C4-2B (cell line): ENCODE results near the gene MAD2L1BP.
"Not testable (repeated sequence)": the region's sequence is repeated elsewhere in the genome, so short reads cannot be mapped to it uniquely, and the experiment has no call there.

Source experiments
- H3K27ac ChIP-seq: fragments of 450-650 bp; 2 replicates; pipeline ENCODE4 v1.5.1; 2017
- CTCF ChIP-seq: fragments of 450-650 bp; conservative IDR thresholded peaks from 2 replicates; pipeline ENCODE4 v1.5.1; 2017; ENCODE audit warnings: mild to moderate bottlenecking
- ZFX ChIP-seq: fragments of 450-650 bp; IDR thresholded peaks from 2 replicates; pipeline ENCODE4 v1.6.1; 2017

Gene MAD2L1BP

DNA sequence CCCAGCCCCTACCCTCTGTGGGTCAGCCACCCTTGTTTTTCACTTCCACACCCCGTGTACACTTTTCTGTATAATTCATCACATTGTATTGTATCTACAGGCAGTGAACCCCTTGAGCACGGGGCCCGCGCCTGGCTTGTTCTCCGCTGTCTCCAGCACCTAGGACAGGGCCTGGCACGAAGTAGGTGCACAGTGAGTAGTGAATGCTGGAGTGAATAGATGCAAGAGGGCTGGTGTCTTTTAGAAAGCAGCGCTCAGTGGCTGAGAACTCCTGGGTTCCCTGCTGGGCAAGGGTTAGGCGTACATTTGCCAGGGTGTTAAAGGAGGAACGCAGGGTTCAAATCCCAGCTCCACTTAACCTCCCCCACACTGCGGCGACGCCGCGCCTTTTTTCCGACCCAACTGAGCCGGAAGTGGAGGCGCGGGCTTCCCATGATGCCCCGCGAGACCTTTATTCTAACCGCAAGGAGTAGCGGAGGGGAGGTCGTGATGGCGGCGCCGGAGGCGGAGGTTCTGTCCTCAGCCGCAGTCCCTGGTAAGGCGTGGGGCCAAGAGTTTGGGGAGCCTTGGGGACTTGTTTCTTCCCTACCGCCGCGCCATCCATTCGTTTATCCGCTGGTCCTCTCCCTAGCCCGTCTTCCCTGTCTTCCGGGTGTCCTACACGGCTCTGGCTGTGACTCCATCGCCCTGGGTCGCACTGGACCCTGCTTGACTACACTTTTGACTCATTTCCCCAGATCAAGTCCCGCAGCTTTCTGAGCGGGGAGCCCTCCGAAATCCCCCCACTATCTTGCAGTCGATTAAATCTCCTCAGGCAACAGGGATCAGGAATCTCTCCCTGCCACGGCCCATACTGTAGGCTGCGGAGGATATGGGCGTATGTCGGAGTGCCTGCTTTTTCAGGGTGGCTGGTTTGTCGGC lies at the start of gene MAD2L1BP:
MAD2L1BP (plus strand) TSS at position 454 of the 921 bp plus-strand sequence; CDS start at position 490, 36 bp downstream.
- TF ChIP-seq CTCF (no peak), ZFX (peak; percentile 42; the same call in 1 of the 2 replicates)
- peak within 1 kb of the TSS; percentile 83 for H3K27ac ChIP-seq

DNA sequence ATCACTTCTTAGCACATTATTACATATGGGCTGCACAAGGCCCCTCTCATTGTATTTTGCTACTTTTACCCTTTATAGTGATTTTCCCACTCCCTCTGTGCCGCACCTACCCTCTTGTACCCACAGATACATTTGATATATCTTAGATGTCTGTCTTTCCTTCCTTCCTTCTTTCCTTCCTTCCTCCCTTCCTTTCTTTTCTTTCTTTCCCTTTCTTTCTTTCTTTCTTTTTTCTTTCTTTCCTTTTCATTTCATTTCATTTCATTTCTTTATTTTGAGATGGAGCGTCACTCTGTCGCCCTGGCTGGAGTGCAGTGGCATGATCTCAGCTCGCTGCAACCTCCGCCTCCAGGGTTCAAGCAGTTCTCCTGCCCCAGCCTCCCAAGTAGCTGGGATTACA lies 47.4 kb upstream of the MAD2L1BP start:
- H3K27ac ChIP-seq = no peak overlapping the region
- TF ChIP-seq CTCF (no peak), ZFX (no peak)

DNA sequence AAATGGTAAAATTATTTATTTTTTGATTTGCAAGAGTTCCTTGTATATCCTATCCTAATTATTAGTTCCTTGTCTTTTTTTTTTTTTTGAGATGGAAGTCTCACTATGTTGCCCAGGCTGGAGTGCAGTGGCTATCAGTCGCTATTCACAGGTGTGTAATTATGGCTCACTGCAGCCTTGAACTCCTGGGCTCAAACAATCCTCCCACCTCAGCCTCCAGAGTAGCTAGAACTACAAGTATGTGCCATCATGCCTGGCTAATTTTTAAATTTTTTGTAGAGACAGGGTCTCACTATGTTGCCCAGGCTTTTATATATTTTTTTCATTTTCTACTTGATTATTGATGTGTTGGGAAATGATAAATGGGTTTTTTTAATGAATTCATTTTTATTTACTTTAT lies 46.1 kb upstream of the MAD2L1BP start:
- H3K27ac ChIP-seq = not testable (repeated sequence)

- H3K27ac ChIP-seq = no peak overlapping the region
- TF ChIP-seq ZFX (no peak), CTCF (no peak)
Observed at GRCh38 chr6:43593938-43594337, 41.7 kb upstream of the MAD2L1BP start.

- H3K27ac ChIP-seq = no peak overlapping the region
- TF ChIP-seq CTCF (no peak), ZFX (no peak)
Observed at GRCh38 chr6:43600595-43600994, 35.0 kb upstream of the MAD2L1BP start.

GRCh38 chr6:43604174-43604573 lies 31.5 kb upstream of the MAD2L1BP start:
- H3K27ac ChIP-seq = no peak overlapping the region
- TF ChIP-seq CTCF (no peak), ZFX (no peak)

DNA sequence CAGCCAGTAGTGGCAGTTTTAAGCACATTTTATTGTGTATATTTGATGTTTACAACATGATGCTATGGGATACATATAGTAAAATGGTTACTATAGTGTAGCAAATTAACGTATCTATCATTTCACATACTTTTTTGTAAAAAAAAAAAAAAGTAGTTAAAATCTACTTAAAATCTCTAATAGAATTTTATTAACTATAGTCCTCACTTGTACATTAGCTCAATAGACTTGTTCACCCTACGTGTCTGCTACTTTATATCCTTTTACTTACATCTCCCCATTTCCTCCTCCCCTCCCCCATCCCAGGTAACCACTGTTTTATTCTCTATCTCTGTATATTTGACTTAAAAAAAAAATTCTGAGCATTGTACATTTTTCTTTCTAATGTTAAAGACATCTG lies 29.6 kb upstream of the MAD2L1BP start:
- TF ChIP-seq ZFX (no peak), CTCF (no peak)
- no peak overlapping the region for H3K27ac ChIP-seq

- H3K27ac ChIP-seq = no peak overlapping the region
- TF ChIP-seq CTCF (peak; percentile 95), ZFX (no peak)
Observed at GRCh38 chr6:43608310-43608763, 27.3 kb upstream of the MAD2L1BP start.
